MCF 10A (cell line): ENCODE measurements around the gene HLA-A. TPM values are rescaled to one million over a fixed set of nuclear protein-coding genes. Genes with fewer than 3 reads are reported as not detected.

Experiments
- BruUV-seq: library from RNA; stranded (reverse); fragments of 400-500 nt; replicated peaks from 2 replicates; lab custom pipeline; 2021; lab: Mats Ljungman, UMichigan
- CTCF ChIA-PET: fragments of 300-600 bp; sonication (Branson Sonifier 250); formaldehyde crosslinking; extraction: SDS; loops from one replicate; lab custom pipeline; 2021; ENCODE audit warnings: antibody characterized with exemption, inconsistent platforms; lab: Yijun Ruan, JAX
- POLR2A ChIA-PET: fragments of 300-600, 350-650 bp; sonication (Branson Sonifier 250); formaldehyde crosslinking; extraction: SDS; loops from one replicate; lab custom pipeline; 2020; ENCODE audit warnings: antibody characterized with exemption, inconsistent platforms; lab: Yijun Ruan, JAX
- DNase-seq: peaks from one replicate; pipeline ENCODE4 v3.0.0-alpha.2; 2018; ENCODE audit not compliant: unreplicated experiment
- H3K27ac Mint-ChIP-seq: one replicate; pipeline ENCODE4 v1.8.0; 2022; ENCODE audit warnings: mild to moderate bottlenecking, low read depth, mixed read lengths; ENCODE audit not compliant: unreplicated experiment
- H3K27me3 Mint-ChIP-seq: one replicate; pipeline ENCODE4 v1.8.0; 2022; ENCODE audit warnings: mixed read lengths; ENCODE audit not compliant: insufficient read depth, unreplicated experiment
- H3K36me3 Mint-ChIP-seq: one replicate; pipeline ENCODE4 v1.8.0; 2022; ENCODE audit warnings: mild to moderate bottlenecking, moderate library complexity, mixed read lengths; ENCODE audit not compliant: insufficient read depth, unreplicated experiment
- H3K4me1 Mint-ChIP-seq: one replicate; pipeline ENCODE4 v1.8.0; 2022; ENCODE audit warnings: mixed read lengths; ENCODE audit not compliant: insufficient read depth, unreplicated experiment
- H3K4me3 Mint-ChIP-seq: one replicate; pipeline ENCODE4 v1.8.0; 2022; ENCODE audit warnings: mild to moderate bottlenecking, moderate library complexity, mixed read lengths; ENCODE audit not compliant: unreplicated experiment
- H3K9me3 Mint-ChIP-seq: one replicate; pipeline ENCODE4 v1.8.0; 2022; ENCODE audit warnings: mixed read lengths; ENCODE audit not compliant: unreplicated experiment
- CTCF ChIP-seq: fragments of 200-600 bp; IDR thresholded peaks from one replicate; pipeline ENCODE4 v1.8.0; 2022; ENCODE audit warnings: antibody characterized with exemption, mild to moderate bottlenecking; ENCODE audit not compliant: unreplicated experiment
- intact Hi-C: fragments of 100-400 bp; cut with micrococcal nuclease; formaldehyde crosslinking; loops from 2 replicates; pipeline ENCODE4 v1.14.1; 2022
- total RNA-seq: library from RNA; stranded (reverse); gene quantifications from 2 replicates; pipeline ENCODE4 v1.2.3, GENCODE V29; 2022

HLA-A gene
- total RNA-seq, 1 experiment from 2014 or later: 139 TPM

DNA sequence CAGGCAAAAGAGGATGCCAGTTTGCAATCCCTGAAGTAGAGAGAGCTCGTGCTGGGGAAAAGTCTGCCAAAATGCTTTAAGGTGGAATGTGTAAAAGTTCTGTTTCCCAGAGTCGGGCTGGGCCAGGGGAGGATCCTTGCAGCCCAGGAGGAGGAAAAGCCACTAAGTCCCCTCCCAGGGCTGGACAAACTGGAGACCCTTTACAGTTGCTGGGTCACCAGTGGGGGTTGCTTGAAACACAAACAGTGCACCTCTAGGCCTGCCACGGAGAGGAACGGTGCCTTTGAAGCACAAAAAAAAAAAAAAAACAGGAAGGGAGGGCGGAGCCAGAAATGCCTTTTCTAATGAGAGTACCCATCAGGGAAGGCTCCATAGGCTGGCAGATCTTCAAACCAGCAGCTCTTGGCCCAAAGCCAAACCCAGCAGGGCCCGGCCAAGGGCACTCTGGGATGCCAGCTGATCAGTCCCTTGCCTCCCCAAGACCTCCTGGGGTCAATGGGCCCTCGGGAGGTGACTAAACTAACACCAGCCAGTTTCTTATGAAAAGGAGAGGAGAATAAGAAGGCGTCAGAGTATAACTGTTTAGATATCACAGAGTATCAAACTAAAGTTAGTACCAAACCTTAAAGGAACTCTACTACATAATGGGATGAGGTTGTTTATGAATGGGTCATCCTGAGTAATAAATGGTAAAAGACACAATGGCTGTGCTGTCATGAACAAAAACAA is 23.7 kb downstream of the HLA-A start:
- Mint-ChIP-seq H3K4me3 (peak overlapping the region; percentile 67), H3K9me3 (no peaks in the 10 kb centered on the region), H3K36me3 (no peaks in the 10 kb centered on the region), H3K27ac (peak overlapping the region; percentile 73), H3K27me3 (no peaks in the 10 kb centered on the region), H3K4me1 (peaks cover 35% of the 10 kb centered on the region)
- TF ChIP-seq CTCF: no peak
- DNase-seq: peak; percentile 88
- ChIA-PET CTCF (interaction anchor here (0.7 to 4.5 kb wide), 6 partner anchors 11 to 205 kb away, joined by 3 to 22 read pairs (median 5); no protein-coding TSS in a partner anchor), POLR2A (interaction anchor here (0.7 to 3.9 kb wide), 5 partner anchors 11 to 774 kb away, joined by 3 to 28 read pairs (median 16); partner anchors contain the start of gene HLA-A)
- BruUV-seq: no TSS peak
- intact Hi-C loops: loop anchor here (1.0 to 5.0 kb wide), 2 partner anchors 13 to 46 kb away; no protein-coding TSS in a partner anchor

DNA sequence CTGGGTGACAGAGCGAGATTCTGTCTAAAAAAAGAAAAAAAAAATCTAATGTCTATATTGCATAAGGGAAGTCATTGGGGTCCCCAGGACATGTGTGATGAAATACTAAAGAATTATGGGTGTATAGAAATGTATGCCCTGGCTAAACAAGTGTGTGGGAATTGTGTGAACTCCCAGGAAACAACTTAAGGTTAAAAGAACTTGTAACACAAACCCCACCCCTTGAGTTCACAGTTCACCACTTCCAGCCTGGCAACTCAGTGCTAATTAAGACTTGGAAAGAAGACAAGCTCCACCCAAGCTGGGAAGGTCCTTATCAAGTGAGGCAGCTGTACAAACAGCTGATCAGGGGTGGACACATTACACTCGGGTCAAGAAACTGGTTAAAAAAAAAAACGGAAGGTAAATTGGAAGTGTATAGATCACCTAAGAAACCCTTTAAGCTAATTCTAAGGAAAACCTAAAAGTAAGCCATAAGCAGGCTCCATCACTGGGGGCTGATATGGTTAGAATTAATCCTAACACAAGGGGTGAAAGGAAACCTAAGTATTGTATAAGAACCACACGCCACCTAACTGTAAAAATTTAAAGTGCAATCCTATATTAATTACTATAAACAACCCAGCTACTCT is 25.2 kb downstream of the HLA-A start:
- BruUV-seq: no TSS peak
- Mint-ChIP-seq H3K9me3 (no peaks in the 10 kb centered on the region), H3K27ac (no peak overlapping the region), H3K27me3 (no peaks in the 10 kb centered on the region), H3K4me3 (peak overlapping the region; percentile 1), H3K36me3 (no peaks in the 10 kb centered on the region), H3K4me1 (peaks cover 35% of the 10 kb centered on the region)
- POLR2A ChIA-PET: interaction anchor here (0.6 to 3.9 kb wide), 9 partner anchors 8 to 120 kb away, joined by 3 to 28 read pairs (median 4); partner anchors contain the start of gene PPP1R11
- CTCF ChIA-PET: interaction anchor here (0.6 to 4.5 kb wide), 14 partner anchors 10 to 1679 kb away, joined by 3 to 22 read pairs (median 3); partner anchors contain the start of gene TRIM26
- intact Hi-C loops: loop anchor here (1.0 to 5.0 kb wide), 3 partner anchors 25 to 119 kb away; partner anchors contain the start of gene HLA-A
- DNase-seq: peak; percentile 68
- peak; percentile 38 for TF ChIP-seq CTCF

DNA sequence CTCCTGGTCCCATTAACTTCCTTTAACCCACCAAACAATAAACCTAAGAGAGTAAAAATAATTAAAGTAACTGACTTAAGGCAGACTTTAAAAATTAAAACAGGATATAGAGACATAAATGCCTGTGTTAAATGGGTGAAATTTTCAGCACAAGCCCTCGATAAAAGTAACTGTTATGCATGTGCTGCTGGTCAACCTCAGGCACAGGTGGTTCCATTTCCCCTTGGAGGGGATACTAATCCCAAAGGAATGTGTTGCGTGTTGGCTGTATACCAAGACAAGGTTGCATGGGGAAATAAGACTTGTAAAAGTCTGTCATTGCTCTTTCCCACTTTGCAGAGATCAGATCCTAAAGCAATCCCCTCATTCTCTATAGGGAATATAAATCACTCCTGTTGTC is 25.8 kb downstream of the HLA-A start:
- POLR2A ChIA-PET: interaction anchor here (0.8 to 3.9 kb wide), 7 partner anchors 9 to 120 kb away, joined by 3 to 28 read pairs (median 4); partner anchors contain the start of gene PPP1R11
- no peaks in the 10 kb centered on the region for H3K36me3 Mint-ChIP-seq

More for the DNA sequence above, 25.8 kb downstream of the HLA-A start:
- H3K27me3 Mint-ChIP-seq: no peaks in the 10 kb centered on the region
- no peaks in the 10 kb centered on the region for H3K9me3 Mint-ChIP-seq
- intact Hi-C loops: loop anchor here (2.0 to 5.0 kb wide), 2 partner anchors 44 to 119 kb away; no protein-coding TSS in a partner anchor
- H3K4me1 Mint-ChIP-seq: peaks cover 35% of the 10 kb centered on the region
- no TSS peak for BruUV-seq
- no peak overlapping the region for H3K4me3 Mint-ChIP-seq
- peak; percentile 90 for DNase-seq
- H3K27ac Mint-ChIP-seq: no peak overlapping the region
- TF ChIP-seq CTCF: no peak
- CTCF ChIA-PET: interaction anchor here (0.6 to 4.5 kb wide), 8 partner anchors 9 to 1679 kb away, joined by 3 to 22 read pairs (median 4); no protein-coding TSS in a partner anchor
